GM19324 (cell line): Measurements from ENCODE around the gene TSPAN5.
"Not testable (repeated sequence)": the region's sequence is repeated elsewhere in the genome, so short reads cannot be mapped to it uniquely, and the experiment has no call there.

ENCODE experiments used
- ATAC-seq: cut with Tn5 transposase; IDR thresholded peaks from one replicate; pipeline ENCODE4 v1.9.1; 2021; ENCODE audit warnings: mild to moderate bottlenecking, moderate library complexity; ENCODE audit not compliant: unreplicated experiment, low FRiP score

TSPAN5 gene

DNA sequence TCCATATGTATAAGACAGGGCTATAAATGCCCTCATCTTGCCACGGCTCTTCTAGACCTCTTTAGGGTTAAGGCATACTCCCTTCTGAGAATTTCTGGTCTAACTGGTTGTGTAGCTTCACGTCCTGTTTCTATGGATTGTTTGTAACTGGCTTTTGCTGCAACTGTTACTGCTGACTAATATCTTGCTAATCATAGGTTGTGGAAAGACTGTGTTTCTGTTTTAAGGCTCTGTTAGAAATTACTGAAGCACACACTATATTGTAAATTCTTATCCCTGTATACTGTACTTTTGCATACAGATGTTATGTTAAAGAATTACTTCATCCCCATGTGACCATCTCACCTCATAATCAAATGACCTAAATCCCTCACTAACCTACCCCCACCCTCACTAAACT lies 178.8 kb downstream of the TSPAN5 start:
- ATAC-seq: not testable (repeated sequence)

DNA sequence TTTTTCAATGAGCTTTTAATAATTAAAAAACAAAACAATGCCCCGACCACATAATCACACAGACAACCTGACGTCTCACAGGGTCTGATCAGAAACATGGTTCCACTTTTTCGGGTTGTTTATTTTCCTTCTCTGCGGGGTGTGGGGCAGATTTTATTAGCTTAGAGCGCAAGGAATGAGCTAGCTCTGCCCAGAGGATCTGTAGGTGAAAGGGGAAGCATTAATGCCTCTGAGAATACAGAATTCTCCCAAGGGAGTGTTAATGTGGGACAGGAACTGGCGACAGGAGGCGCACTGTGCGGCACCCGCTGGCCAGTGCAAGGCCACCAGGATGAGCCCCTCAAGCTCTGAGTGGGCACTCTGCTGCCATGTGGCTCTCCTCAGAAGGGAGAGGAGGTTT lies 181.5 kb downstream of the TSPAN5 start:
- ATAC-seq: no peak

DNA sequence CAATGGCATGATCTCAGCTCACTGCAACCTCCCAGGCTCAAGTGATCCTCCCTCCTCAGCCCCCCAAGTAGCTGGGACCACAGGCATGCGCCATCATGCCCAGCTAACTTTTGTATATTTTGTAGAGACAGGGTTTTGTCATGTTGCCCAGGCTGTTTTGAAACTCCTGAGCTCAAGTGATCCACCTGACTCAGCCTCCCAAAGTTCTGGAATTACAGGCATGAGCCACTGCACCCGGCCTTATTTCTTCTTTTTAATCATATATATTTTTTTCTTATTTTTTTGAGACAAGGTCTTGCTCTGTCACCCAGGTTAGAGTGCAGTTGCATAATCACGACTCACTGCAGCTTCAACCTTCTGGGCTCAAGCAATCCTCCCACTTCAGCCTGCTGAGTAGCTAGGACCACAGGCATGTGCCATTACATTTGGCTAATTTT lies 184.0 kb downstream of the TSPAN5 start:
- ATAC-seq: no peak

DNA sequence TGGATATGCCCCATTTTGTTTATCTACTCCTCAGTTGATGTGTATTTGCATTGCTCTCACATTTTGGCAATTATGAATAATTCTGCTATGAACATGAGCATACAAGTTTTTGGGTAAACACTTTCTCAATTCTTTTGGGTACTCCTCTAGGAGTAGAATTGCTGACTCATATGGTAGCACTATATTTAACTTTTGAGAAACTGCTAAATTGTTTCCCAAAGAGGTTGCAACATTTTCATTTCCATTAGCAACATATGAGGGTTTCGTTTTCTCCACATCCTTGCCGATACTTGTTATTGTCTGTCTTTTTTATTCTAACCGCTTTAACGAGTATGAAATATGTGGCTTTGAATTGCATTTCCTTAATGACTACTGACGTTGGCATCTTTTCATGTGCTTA lies 185.4 kb downstream of the TSPAN5 start:
- ATAC-seq: no peak

DNA sequence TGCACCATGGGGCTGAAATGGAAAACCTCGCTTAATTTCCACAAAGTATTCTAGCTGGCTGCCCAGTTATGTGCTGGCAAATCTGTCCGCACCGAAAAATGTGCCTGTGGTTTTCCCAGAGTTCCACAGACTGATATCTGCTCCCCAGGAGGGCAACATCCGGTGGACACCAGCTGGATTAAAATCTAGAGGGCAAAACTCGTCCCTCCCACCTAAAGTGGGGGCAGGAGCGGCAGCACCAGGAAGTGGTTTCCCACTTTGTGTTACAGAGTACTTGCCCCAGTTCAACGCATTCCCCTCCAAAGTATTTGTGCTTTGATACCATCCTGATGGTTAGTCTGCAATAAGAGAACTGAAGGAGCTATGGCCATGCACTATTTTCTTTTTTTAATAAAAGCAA lies 187.6 kb downstream of the TSPAN5 start:
- no peak for ATAC-seq

DNA sequence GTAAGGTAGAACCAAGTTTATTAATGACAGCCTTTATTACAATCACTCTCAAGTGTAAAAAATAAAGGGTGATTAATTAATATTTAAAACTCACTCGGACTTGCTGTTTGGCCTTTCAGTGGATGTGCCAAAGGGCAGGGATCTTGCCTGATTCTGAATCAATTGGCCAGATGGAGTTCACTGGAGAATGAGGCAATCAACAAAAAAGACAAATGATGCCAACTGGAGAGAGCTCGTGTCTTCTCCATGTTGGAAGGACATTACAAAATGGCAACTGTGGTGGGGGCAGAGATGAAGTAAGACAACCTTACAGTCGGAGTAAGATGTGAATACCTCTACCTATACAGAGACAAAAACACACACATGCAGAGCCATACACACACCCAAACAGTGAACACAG lies 188.0 kb downstream of the TSPAN5 start:
- no peak for ATAC-seq

DNA sequence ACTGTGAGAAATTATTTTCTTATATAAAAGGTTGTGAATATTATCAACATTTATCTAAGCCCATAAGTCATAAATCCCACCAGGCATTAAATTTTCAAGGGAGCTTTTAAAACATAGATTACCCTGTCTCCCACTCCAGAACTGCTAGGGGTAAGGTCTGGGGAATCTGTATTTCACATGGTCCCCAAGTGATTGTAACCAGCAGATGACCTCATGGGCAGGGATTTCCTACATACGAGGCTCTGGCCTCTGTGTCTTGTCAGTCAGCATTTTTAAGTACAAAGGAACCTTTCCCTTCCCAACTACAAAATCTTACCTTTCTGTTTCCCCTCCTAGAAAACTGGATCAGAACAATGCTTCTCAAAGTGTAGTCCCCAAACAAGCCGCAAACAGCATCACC lies 188.6 kb downstream of the TSPAN5 start:
- no peak for ATAC-seq

DNA sequence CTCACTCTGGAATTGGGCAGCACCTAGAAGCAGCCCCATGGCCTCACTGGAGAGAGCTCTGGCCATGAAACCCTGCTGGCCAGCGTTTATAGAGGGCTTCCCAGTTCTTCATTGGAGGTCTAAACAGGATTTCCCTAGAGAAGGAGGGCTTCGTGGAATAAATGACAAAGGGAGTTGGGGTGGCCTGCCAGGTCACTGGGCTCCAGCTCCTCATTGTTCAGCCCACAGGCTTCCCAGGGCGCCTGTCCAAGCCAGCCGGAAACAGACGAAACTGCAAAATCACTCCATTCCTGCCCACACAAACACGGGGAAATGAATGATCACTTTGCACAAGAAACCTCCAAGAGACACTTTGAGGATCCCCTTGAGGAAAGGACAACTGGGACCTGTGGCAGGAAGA lies 189.7 kb downstream of the TSPAN5 start:
- no peak for ATAC-seq

DNA sequence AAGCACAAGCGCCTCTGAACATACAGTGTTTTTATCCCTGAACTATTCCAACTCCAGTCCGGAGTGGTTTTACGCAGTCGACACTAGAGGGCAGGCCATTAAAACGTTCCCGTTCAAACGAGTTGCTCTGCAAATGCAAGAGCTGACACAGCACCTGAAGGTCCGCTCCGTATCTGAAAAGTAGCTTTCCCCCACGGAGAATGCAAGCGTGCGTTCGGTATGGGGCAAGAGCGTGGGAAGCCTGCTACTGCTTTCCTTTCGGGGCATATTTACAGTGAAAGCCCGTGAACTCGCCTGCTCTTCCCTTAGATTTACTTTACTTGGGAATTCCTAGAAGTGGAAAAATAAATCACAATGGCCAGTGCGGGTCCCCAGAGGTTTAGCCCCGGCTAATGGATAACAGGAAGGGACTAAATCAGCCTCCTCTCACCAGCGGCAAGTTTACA lies 190.8 kb downstream of the TSPAN5 start:
- ATAC-seq: peak; percentile 90

DNA sequence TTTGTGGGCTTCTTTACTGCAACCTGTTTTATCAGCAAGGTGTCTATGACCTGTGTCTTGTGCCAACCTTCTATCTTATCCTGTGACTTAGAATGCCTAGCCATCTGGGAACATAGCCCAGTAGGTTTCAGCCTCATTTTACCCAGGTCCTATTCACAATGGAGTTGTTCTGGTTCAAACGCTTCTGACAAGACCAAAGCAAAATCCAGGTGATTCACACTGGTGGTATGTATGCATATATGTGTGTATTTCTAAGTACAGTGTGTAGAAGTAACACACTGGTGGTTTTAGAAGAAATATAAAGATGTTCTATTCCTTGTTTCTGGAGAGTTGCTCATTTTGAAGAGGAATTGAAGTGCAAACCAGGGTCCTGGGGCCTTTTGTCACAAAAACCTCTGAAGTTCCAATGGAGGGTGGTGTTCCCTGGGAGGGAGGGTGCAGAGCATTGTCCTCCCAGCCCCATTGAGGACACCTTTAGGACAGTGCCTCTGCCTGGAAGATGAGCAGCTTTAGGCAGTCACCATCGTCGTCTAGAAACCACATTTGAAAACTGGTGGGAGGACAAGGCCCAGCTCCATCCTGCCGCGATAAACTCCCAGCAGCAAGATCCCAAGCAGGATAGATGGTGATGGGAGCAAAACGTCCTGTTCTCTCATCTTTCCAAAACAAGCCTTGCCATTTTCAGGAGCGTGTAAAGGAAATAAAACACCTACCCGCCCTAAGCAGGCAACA lies 191.4 kb downstream of the TSPAN5 start:
- peak; percentile 15 for ATAC-seq

DNA sequence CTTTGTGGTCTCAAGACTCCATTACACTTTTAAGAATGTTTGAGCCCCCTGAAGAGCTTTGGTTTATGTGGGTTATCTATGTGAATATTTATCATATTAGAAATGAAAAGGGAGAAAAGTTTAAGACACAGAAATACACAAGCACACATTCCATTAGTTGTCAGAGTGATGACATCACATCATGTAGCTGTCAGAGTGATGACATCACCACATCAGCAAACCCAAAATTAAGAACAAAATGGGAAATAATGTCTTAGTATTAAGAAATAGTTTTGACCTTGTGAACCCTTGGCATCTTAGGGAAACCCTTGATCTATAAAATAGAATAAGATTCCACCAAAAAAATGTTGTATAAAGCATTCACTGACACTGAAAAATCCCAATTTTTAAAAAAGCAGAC lies 195.9 kb downstream of the TSPAN5 start:
- no peak for ATAC-seq

DNA sequence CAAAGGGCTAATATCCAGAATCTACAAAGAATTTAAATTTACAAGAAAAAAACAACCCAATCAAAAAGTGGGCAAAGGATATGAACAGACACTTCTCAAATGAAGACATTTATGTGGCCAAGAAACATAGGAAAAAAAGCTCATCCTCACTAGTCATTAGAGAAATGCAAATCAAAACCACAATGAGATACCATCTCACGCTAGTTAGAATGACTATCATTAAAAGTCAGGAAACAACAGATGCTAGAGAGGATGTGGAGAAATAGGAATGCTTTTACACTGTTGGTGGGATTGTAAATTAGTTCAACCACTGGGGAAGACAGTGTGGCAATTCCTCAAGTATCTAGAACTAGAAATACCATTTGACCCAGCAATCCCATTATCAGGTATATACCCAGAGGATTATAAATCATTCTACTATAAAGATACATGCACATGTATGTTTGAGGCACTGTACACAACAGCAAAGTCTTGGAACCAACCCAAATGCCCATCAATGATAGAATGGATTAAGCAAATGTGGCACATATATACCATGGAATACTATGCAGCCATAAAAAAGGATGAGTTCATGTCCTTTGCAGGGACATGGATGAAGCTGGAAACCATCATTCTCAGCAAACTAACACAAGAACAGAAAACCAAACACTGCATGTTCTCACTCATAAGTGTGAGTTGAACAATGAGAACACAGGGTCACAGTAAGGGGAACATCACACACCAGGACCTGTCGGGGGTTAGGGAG lies 197.1 kb downstream of the TSPAN5 start:
- ATAC-seq: not testable (repeated sequence)

DNA sequence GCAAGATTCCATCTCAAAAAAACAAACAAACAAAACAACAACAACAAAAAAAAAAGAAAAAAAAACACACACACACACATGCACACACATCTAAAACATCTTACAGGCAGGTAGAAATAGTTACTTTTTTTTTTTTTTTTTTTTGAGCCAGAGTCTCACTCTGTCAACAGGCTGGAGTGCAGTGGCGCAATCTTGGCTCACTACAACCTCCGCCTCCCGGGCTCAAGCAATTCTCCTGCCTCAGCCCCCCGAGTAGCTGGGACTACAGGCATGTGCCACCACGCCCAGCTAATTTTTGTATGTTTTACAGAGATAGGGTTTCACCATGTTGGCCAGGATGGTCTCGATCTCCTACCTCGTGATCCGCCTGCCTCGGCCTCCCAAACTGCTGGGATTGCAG lies 201.0 kb downstream of the TSPAN5 start:
- not testable (repeated sequence) for ATAC-seq

DNA sequence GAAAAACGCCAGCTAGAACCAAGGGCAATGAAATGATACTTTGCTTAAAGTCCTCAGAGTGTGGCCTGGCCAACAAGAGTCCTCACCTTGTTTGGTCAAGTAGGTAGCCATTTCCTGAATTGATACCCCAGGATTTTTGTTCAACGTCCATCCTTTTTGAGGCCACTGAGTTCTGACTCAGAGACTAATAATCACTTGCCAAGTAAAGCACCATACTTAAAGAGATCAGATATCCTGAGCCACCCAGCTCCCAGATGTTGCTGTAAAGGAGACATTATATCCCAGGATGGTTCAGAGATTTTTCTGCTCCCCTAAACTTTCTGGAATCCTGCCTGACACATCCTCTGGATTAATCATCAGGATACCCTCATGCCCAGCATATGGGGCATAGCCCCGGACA lies 206.3 kb downstream of the TSPAN5 start:
- no peak for ATAC-seq

DNA sequence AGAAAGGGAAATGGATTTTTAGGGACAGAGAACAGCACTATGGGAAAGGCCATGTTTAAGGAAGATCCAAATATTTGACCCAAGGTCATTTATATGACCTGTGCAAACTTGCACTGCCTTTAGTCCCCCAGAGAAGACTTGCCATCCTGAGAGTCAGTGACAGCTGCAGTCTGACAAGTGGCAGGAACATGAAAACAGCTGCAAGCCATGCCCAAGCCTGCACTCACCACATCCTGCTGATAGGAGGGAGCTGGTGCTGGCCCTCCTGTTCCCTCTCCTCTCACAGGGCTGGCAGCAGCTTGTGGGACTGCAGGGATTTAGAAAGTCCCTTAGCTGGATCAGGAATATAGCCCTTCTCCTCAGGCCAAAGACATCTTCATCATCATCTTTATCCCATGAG lies 209.5 kb downstream of the TSPAN5 start:
- ATAC-seq: no peak

DNA sequence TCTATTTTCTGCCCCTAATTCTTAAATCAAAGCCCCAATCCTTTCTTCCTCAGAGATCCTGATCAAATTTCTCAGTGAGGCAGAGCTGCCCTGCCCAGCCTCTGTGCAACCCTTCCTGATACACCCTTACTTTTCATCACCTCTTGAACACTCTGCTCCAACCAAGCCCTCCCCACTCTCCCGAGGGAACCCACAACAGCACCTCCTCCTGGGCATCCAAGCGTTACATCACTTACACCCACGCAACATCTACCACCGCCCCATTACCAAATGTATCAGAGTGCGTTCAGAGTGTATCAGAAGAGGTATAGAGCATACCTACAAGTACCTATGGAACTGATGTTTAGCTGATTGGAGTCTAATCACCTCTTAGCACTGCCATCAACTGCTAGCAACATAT lies 210.8 kb downstream of the TSPAN5 start:
- ATAC-seq: no peak

DNA sequence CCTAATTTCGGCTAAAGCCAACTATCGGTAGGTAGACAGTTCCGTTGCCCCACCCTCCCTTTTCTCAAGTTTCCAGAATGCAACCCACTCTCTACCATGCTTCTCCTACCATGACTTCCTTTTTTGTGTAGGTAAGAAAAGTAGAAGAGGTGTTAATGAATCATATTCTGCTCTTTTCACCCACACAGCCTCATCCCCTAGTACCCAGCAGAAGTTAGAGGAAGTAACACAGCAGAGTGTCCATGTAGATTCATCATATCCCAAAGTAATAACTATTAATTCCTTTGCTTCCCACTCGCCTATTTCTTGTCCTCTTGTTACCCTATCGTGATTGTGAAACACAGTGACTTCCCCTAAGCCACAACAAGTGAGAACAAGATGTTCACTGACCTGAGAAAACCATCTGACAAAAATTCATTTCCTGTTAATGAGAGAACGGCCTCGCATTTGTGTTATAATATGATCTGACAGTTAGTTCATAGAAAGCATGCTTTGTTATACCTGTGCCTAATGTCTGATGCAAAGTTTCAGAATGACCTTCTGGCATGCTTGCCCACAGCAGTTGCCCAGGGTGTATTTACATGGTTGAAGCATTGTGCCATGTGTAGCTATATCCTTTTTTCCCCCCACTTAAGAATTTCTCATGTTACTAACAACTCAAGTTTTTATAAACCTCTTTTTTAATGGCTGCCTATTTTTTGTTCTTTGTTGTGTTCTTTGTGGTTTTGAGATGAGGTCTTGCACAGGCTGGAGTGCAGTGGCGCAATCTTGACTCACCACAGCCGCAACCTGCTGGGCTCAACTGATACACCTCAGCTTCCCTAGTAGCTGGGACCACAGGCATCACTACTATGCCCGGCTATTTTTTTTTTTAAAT lies 211.7 kb downstream of the TSPAN5 start:
- peak; percentile 60 for ATAC-seq

DNA sequence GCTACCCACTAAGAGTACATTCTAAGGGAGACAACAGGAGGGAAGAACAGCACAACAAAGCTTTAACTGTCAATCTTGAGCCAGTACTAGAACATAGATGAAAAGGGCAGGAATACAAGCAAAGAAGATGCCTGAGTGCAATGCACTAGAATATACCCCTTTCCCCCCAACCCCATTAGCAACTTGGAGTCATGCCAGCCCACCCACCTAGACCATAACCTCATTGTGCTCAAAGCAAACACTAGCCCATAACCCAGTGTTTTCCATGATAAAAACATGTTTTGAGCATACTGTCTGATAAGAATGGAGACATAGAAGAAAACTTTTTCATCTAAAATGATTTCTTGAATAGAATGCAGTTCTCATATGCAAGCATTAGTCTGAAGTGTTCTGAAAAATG lies 214.0 kb downstream of the TSPAN5 start:
- no peak for ATAC-seq

DNA sequence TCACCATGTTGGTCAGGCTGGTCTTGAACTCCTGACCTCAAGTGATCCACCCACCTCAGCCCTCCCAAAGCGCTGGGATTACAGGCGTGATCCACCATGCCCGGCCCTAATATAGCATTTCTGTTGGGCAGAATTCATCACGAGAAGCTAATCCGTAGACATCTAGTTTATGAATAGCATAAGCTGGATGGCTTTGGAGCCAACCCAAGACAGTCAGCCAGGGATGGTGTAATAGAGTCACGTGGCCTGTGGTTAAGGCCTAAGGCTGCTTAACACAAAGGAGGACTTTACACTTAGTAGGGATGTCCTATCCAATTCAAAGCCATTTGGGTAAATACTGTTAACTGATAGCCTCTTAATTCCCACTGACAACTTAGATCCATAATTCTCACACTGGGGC lies 223.6 kb downstream of the TSPAN5 start:
- ATAC-seq: no peak

DNA sequence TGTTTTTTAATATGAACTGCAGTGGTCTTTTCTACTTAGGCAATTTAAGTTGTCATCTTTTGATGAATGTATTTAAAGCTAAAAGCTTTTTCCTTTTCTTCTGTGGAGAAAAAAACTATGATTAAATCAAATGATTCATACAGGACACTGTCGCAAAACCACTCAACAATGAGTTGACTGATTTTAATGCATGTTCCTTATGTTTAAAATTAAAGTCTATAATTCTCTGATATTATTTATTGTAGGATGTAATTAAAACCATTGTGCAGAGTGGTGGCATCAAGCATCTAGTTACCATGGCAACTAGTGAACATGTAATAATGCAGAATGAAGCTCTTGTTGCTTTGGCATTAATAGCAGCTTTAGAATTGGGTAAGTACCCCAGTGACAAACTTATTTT lies 224.7 kb downstream of the TSPAN5 start:
- no peak for ATAC-seq
